NCI-H128 (cell line): ENCODE measurements around the gene CENPP.

Experiments used
- DNase-seq: peaks from one replicate; lab custom pipeline; 2025; ENCODE audit not compliant: unreplicated experiment; lab: John Stamatoyannopoulos, UW

Gene CENPP

DNA sequence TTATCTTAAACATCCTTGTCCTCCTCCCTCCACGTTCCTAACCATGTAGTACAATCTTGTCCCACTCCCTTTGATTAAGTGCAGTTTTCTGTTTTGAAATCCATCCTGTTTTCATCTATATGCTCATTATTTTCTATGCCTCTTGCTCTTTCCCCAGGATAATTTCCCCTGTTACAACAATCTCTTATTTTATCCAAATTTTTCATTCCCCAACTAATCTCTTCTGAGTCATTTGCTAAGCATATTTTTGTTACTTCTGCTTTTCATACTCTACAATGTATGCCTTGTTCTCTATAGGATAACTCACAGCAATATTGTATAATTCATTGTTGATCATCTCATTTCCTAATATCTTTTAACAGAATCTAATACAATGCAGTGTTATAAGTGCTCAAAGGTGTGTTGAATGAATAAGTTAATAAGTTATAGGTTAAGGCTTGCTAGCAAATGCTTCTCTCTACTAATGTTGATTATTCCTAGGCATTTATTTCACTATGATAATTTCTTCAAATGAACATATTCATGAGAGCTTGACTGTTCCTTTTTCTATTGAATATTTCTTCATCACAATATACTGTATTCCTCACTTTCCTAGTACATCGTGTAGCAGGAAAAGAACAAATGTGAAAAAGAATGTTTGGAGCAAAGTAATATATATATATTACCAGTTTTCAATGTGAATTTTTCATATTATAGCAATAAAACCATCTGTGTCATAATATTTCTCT, 97.0 kb downstream of the CENPP start:
- no peak for DNase-seq

DNA sequence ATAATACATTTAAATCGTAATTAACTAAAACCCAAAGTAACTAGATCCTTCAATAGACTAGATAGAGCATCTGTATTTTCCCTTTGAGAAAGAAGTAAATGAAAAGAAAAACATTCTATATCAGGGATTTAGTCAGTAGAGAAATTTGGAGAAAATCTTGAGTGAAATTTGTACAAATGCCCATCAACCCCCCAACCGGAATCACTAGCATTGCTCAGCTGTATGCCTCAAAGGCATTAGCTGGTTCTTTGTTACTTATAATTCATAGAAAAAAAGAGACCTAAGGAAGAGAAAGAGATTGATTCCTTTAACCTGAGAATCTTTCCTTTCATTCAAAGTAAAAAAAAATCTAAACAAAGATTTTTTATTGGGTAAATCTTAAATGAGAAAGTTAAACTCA, 97.9 kb downstream of the CENPP start:
- no peak for DNase-seq

DNA sequence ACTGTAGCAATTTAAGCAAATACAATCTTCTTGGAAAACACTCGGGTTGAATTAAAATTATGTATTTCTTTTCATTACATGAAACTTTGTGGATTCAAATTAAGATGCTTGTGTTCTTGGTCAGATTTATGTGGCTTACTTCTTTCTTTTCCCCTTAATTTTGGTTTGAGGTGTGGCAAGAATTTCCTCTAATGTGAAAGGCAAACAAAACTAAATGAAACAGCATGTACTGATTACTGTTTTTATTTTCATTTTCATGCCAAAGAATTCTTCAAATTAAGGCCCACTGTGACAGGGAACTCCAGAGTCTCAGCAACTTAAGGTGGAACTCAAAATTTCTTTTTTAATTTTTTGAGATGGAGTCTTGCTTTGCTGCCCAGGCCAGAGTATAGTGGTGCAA, 98.6 kb downstream of the CENPP start, which contains the start of gene OMD:
Gene OMD (minus strand): TSS at position 132 of the 400 bp plus-strand sequence. CDS start 6,913 bp downstream, outside the sequence.
- no peak for DNase-seq

- no peak for DNase-seq
These were observed 99.7 kb downstream of the CENPP start for GRCh38 chr9:92425474-92425873.

DNA sequence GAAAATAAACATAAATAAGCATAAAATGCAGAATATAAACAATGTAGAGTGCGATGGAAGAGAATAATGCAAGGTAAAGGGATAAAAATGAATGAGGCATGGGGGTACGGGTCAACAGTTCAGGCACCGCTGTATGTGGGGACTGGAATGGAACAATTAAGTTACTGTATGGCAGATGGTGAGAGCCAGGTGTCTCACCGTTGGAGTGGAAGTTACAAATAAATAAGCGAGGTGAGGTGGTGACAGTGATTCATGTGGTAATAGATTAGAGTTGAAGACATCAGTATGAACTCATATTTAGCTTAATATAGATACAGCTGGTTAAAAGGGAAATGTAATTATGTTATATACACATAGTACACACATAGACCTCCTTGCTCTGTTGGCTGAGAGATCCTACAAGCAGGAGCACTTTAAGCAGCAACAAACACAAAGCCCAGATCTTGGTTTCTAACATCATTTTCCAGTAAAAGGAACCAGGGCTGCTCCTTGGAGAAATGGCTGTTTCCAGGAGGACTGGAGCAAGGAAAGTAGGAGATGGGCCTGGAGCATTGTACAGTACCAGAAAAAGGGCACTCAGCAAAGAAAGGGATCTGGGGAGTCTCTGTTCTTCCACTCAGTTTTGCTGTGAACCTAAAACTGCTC, 100.9 kb downstream of the CENPP start:
- no peak for DNase-seq

- no peak for DNase-seq
These were observed 104.1 kb downstream of the CENPP start for GRCh38 chr9:92429836-92430235.

DNA sequence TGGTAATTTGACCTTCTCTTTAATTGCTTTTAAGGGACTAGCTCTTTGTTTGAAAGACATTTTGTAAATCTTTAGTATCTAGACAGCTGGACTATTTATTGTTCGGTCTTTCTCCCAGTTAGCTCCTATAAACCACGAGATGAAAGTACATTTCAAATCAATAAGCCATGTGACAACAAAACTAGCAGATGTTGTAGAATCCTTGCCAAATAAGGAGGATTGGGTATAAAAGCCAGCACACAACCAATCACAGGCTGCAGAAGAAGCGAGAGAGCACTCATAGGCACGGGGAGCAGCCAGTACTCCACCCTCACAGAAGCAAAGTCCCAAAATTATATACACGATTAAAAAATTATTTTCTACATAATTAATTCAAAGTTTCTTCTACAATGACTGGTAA, 106.6 kb downstream of the CENPP start:
- DNase-seq: no peak

- DNase-seq: no peak
These were observed 107.3 kb downstream of the CENPP start for GRCh38 chr9:92432972-92433548.

DNA sequence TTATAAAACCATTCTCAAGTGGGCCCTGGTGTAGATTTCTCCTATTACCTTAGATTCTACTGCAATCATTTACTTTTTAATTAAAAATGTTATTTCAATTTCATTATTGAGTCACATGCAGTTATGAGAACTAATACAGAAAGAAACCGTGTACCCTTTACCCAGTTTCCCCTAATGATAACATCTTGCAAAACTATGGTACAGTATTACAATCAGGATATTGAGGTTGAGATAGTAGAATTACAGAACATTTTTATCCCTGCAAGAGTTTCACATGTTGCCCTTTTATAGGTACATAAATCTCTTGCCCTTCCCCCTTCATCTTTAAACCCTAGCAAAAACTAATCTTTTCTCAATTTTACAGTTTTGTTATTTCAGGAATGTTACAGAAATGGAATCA, 109.5 kb downstream of the CENPP start:
- no peak for DNase-seq

- DNase-seq: no peak
These were observed 113.3 kb downstream of the CENPP start for GRCh38 chr9:92438900-92439526.

- no peak for DNase-seq
These were observed 114.4 kb downstream of the CENPP start for GRCh38 chr9:92439921-92440750.

DNA sequence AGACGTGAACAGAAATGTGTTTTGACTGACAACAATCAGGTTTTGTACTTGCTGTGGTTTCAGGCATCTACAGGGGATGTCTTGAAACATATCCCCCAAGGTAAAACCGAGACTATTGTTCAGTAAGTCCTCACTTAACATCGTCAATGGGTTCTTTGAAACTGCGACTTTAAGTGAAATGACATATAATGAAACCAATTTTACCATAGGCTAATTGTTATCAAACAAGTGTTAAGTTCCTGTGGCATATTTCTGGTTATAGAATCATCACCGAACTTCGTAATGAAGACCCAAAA, 114.9 kb downstream of the CENPP start:
- DNase-seq: no peak

DNA sequence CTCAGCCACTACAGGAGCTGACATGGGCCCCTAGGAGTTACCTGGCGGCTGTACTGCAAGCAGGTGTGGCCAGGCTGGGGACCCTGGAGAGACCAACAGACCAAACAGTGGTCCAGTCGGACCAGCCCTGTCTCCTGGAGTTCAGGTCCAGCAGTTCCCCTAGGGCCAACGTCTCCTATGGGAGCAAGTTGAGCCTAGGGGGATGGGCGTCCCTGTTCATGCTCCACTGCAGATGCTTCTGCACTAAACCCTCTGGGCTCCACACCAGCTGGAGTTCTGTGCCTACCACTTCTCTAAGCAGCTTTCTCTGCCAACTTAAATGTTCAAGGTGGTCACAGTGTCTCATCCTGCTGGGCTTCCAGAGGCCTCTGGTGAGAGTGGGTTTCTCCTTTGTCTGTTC, 119.1 kb downstream of the CENPP start:
- DNase-seq: no peak

DNA sequence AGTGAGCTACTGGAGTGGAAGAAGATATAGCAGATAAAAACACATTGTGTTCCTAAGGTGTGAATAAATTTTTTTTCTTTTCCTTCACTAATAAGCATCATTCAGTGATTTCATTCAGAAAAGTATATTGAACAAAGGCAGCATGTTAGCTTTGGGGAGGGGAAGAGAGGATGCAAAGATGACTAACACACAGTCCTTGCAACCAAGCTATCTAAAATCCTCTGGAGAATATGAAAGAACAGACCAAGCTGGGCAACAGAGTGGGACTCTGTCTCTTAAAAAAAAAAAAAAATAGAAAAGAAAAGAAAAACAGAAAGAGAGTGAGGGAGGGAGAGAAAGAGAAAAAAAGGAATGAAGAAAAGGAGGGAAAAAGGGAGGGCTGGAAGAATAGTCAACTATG, 120.8 kb downstream of the CENPP start:
- no peak for DNase-seq

GRCh38 chr9:92455217-92455616, 129.5 kb downstream of the CENPP start:
- DNase-seq: no peak

DNA sequence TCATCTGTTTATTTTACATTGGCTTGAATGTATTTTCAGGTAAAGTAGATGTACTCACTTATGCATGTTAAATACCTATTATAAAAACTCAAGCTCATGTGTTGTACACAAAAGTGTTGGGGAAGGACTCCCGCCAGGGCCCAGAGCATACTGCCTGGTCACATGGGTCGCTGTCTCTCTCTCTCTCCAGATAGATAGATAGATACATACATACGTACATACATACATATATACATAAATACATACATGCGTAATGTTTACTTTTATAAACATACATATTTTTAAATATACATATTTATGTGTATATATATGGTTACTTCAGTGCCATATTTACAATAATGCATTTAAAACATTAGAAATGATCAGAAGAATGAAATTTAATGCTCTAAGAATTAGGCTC, 131.8 kb downstream of the CENPP start:
- DNase-seq: no peak

DNA sequence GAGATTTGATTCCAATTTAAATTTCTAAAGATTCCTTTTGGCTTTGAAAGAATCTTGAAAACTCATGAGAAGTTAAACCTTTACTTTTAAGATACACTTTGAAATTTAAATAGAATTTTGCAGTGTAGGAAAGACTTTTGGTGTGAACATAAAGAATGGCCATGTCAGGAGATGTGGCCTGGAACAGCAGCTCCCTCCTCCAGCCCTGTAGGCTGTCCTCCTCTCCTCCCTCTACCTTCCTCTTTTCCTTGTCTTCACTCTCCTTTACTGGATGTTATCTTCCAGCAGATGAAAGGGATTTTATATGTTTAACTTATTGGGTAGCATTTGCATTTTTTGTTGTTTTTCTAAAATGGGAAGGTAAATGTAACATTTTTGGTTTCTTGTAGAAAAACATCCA, 137.6 kb downstream of the CENPP start:
- no peak for DNase-seq

DNA sequence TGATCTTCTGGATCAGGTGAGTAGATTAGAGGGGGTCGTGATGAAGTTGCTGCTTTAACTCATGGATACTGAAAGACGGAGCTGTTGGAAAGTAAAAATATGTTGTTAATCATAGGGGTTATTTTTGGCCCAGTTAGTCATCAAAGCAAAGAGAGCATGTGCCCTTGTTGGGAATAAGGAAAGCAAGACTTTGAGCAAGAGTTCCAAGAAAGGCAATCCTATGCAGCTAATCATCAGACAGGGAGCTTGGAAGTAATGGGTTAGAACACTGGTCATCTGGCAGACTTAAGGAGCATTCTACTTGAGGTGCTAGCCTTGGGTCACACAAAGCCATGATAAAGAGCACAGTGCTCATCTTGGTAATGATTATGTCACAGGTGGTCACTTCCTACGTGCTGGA, 138.2 kb downstream of the CENPP start:
- DNase-seq: no peak

- DNase-seq: no peak
These were observed 141.3 kb downstream of the CENPP start for GRCh38 chr9:92467041-92467440.

GRCh38 chr9:92467511-92467910, 141.8 kb downstream of the CENPP start:
- DNase-seq: no peak

GRCh38 chr9:92468206-92468605, 142.5 kb downstream of the CENPP start:
- DNase-seq: no peak
